Retina (tissue), 1 donor: ENCODE data around the gene KCNQ5.

Source experiments
- DNase-seq: peaks from one replicate; pipeline ENCODE4 v3.0.0-alpha.2; 2016

Gene KCNQ5

DNA sequence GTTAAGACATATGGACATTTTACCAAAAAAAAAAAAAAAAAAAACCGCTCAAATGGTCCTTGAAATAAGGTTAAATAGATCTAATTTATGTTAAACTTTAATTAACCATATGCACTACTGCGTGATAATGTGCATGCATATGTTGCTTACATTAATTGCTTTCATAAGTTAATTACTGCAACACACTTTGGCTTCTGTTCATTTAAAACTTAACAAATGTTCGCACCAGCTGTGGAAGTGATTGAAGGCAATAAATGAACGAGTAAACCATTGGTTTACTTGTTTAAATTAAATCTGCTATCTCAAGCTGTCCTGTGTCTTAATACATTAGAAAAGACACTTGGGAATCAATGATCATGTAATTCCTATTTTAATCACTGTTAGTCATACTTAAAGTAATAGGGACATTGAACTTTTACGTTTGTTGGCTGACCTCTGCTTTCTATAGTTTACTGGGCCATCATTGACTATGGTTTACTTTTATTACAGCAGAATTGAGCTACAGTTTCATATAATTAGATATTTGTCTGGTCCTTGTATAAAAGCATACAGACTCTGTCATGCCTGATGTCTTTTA lies 308.8 kb downstream of the KCNQ5 start:
- DNase-seq: no peak

DNA sequence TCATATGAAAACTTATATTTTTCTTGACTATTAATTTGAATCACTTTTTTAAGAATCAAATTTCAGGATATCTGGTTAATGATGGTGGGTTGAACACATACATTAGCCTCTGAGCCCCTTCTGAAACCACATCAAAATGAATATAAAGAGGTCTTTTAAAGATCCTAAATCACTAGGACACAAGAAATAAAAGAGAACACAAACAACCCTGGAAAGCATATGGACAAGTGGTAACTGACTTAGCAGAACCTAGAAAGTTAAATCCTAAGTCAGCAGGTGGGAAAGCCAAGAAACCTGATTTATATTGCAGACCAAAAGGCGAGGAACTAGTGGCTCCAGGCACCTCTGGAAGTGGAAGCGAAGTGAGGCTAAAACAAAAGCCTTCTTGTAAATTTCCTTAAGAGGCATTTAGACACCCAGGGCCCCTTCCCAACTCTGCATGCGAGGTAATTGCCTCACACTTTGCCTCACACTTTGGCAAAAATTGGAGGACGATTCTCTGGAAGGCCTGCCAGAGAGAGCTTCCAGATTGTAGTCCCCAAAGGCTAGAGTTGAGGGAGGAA lies 309.5 kb downstream of the KCNQ5 start:
- DNase-seq: no peak

DNA sequence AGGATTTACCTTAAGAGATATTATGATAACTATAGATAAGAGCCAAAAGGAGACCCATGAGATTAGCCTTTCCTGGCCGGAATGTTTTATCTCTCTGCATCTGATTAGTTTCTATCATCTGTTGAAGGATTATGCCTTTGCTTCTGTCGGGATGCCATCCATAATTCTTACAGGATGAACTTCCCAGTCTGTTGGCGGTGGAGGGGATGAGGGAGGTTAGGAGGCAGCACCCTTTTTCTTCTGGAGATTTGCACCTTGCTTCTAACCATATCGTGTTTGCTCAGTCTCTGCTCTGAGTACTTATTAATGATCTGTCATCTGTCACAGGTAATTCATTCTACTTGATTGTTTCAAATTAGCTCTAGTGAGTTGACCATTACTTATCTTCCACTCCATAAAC lies 311.4 kb downstream of the KCNQ5 start:
- DNase-seq: no peak

DNA sequence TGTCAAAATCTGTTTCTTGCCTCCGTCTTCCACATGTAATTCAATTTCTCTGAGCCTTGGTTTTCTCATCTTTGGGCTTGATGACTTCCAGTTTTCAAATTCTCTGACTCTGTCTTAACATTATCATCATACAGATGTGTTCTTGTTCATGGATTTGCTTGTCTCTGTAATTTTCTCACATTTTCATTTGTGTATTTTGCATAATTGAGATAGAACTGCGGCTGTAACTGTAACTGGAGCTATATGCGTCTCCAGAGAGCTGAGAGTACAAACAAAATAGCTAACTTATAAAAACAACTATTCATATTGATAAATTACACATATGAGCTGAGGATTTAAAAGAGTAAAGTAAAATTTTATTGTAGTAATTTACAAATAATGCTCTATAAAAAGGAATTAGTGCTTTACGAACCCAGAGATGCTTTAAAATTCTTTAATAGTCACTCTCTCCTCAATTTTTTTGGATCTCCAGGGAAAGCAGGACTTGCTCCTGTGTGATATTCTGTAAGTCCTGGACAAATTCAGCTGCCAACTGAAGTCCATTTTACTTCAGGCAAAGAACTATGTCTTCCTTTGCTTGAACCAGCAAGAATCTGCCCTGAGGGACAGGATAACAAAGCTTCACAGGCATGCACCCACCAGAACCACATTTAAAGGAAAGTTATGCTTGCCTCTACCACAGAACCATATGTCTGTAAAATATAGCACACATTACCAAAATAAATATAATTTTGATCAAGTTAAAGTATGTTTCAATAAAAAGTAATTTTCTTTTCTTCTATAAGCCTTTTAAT lies 315.1 kb downstream of the KCNQ5 start:
- no peak for DNase-seq

DNA sequence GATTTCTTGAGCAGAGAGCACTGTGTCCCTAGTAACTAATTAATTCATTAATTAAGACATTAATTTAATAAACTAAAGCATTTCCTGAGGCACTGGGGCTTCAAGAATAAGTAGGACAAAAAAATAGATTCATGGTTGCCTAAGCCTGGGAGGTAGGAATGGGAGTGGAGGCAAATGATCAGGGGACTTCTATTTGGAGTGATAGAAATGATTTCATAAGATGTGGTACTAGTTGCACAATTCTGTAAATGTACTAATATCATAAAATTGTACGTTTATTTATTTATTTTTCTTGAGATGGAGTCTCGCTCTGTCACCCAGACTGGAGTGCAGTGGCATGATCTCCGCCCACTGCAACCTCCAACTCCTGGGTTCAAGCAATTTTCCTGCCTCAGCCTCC lies 316.2 kb downstream of the KCNQ5 start:
- DNase-seq: no peak

DNA sequence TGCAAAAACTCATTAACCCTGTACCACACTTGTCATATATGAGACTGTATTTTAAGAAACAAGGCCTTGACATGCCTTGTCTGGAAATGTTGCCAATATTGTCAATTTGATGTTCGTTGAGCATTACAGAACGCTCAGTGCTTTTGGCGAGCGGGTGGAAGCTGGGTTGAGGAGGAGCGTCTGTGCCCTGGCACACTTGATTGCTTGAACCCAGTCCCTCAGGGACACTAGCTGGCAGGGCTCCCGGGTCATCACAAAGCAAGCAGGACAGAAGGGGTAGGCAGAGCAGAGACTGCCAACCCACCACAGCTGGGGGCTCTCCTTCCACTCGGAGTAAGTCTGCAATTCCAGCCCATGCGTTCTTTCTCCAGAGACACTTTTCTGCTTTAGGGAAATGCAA lies 317.1 kb downstream of the KCNQ5 start:
- peak; percentile 37 for DNase-seq

DNA sequence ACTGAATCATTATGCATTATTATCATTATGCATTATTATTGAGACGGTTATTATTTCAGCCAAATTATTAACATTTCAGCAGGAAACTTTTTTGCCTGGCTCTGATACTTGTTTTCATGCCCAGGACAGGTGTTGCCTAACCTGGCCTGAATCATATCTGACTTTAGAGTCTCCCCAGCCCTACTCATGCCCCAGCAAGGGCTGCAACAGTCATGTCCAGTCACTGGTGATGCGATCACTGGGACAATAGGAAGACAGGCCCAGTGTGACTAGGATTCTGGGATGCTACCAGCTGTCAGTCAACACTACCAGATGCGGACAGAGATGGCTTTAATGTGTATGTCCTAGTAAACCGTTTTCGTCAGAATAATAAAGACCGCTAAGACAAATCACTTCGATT lies 318.4 kb downstream of the KCNQ5 start:
- no peak for DNase-seq

DNA sequence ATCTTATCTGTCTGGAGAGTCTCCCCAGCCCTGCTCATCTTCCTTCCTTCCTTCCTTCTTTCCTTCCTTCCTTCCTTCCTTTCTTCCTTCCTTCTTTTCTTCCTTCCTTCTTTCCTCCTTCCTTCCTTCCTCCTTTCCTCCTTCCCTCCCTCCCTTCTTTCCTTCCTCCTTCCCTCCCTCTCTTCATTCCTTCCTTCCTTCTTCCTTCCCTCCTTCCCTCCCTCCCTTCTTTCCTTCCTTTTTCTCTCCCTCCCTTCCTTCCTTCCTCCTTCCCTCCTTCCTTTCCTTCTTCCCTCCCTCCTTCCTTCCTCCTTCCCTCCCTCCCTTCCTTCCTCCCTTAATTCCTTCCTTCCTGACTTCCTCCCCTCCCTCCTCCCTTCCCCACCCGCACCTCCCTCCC lies 319.4 kb downstream of the KCNQ5 start:
- DNase-seq: no peak

DNA sequence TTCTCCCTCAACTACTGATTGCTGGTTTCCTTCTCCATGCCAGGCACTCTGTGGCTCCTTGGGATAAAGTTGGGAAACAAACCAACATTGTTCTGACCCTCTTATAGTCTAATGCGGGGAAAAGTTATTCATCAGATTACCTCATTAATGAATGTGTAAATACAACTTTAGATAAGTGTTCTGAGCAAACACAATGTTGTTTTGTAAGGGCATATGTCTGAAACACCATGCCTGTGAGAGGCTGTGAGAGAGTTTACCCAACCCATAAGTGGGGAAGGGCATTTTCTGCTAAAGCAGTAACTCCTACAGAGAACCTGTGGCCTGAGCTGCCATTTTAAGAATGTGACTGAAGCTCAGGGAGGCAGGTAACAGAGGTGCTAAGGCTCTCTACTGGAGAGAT lies 319.9 kb downstream of the KCNQ5 start:
- DNase-seq: no peak

DNA sequence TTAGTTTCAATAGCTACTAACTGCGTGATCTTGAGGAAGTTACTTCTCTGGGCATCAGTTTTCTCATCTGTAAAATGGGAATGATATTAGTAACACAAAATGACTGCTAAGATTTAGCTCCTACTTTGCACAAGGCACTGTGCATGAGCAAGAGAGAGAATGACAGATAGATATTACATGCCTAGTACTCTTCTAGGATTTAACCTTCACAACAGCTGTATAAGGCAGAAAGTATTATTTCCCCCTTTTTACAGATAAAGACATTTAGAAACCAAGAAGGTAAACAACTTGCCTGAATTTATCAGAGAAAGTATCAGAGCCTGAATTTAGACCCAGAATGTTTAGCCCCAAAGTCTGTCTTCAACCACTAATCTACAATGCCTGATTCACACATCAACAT lies 321.8 kb downstream of the KCNQ5 start:
- DNase-seq: no peak

DNA sequence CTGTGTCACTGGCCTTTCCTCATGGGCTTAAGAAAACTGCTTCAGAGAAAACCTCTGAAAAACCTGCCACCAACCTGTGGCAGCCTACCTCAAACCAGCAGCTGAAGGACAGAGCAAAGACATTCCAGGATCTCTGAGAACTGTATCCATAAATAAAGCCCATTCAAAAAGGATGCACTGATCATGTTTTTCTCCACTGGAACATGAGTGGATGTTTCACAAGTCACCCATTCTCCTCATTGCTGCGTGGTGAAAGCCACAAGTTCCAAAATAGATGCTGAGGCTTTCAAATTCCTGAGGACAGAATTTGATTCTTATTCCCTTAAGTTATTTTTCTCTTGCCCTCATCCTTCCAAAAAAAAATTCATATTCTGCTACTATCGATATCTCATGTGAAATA lies 322.8 kb downstream of the KCNQ5 start:
- no peak for DNase-seq

DNA sequence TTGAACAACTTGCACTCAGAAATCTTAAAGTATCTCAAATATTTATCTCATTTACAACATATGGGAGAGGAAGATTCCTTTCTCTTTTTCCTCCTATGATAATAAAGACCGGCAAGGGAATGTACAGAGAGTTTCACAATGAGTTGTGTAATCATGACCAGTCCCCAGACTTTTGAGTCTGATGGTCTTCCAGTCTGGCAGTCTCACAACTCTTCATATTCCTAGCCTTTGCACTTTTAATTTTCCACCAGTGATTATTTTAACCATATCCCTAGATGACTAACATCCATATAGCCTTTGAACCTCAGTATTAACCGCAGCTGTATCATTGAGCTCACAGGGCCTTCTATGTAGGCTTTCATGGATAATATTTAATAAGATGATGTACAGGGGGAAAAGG lies 324.9 kb downstream of the KCNQ5 start:
- no peak for DNase-seq

DNA sequence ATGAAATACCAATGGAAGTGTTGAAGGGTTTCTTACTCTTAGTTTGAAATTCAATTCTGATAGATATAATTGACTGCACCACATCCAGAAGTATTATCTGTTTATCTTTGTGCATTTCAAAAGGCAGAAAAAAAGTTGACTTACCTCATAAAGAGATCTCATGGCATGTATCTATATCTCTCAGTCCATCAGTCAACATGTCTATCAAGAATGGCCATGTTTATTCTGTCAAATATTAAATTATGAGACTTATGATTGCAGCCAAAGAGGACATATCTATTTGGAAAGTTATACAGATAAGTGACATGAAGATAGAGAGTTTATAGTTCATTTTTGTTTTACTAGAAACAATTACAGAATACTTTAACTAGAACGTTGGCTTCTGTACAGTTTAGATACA lies 325.7 kb downstream of the KCNQ5 start:
- no peak for DNase-seq

DNA sequence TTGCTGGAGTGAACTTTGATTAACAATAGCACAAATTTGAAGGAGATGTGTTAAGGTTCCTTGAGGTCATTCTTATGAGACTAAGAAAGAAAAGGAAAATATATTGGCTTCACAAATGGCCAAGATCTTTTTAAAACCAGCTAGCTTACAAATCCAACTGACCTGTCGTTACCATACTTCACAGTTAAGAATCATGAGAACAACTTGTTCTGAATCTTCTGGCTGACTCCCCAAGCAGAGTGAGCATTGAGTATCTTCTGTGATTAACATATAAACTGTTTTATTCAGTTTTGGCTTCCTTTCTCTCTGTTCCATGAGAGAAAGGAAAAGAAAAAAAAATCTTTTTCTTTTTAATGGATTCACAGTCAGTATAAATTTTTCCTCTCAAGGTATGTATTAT lies 326.3 kb downstream of the KCNQ5 start:
- no peak for DNase-seq

DNA sequence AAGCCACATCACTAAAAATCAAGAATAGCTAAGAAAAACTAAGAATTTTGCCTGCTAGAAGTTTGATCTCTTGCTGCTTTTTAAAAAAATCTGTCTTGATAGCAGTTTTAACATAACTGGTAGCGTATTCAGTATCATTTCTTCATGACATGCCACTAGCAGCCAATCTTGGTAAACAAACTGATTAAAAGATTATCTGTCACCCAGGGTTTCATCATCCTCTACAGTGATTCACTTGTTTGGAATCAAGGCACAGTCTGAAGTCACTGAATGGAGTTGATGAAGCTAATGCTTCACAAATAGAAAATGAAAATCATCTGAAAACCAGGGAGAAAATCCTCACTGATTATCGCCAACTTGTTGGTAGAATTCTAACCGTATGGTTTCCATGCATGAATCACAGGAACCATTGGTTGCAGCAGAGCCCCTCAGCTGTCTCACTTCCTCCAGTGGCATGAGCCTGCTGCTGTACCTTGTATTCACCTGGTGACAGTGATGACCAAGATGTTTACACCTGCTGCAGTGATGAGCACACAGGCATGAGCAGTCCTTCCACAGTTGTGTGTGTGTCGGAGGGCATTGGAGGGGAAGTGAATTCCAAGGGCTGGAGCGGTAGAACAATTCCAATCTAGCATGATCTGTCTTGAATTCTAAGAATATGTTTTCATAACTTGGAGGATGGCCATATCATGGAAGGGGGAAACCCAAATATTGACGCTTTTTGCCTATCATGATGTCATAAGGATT lies 328.4 kb downstream of the KCNQ5 start:
- DNase-seq: no peak

DNA sequence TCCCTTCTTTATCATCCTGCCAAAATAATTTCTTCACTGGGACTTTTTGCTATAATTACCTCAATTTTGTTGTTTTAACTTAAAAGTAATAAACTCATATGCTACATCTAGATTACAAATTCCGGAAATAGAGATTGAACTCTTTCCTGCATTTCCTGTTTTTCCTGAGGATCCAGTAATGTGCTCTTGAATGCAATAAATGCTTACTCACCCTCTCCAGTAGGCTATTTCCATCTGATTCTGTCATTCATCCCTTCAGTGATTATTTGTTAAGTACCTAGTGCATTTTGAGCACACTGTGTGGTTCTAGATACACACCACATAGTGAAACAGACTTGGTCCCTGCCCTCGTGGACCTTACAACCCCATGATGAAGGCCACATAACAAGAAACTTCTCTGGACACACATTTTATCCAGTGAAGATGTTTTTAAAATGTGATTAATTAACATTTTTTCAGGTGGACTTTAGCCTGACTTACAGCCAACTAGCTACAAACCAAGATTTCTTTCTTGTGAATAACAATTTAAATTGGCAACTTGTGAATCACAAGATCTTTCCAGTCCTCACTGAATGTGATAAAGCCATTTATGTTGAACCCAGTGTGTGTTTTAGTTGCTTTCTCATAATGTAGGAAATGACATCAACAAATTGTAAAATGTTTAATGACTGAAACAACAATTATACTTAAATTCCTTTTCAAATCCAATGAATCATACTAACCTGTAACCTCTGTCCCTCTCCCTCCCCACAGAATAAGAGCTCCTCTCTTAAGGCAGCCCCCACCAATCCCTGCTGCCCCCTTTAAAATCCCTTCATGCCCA lies 331.2 kb downstream of the KCNQ5 start:
- DNase-seq: no peak

DNA sequence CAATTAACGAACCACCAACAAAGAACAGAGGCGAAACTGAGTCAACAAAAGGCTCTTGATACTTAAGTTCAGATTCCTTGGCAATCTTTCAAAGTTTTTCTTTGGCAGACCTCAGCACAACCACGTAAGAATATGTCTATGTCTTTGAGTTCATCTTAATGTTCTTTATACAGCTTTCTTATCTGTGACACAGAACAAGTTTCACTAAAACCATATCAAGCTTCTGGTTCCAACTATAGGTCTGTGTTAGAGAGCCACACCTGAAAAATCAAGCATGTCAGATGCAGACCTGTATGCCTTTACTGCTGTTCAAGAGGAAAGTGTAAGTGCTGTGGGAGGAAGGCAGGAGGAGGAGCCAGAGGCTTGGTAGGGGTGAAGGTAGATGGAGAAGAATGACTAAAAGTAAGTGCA lies 332.1 kb downstream of the KCNQ5 start:
- DNase-seq: no peak

DNA sequence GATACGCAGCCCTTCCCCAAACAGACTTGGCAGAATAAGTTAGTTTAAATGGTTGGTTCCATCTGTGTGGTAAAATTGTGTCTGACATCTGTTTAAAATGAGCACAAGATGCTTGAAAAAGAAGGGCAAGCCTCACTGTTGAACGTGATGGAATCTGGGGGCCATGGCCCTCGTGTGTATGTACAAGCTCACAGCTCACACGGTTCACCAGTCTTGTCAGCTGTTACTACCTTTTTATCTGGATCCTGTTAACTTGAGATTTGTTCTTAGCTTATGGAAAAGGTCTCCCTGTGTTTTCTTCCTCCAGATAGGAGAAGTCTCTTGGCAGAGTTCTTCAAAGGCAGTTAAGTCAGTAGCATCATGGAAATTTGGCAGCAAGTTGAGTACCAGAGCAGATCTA lies 332.9 kb downstream of the KCNQ5 start:
- DNase-seq: no peak

DNA sequence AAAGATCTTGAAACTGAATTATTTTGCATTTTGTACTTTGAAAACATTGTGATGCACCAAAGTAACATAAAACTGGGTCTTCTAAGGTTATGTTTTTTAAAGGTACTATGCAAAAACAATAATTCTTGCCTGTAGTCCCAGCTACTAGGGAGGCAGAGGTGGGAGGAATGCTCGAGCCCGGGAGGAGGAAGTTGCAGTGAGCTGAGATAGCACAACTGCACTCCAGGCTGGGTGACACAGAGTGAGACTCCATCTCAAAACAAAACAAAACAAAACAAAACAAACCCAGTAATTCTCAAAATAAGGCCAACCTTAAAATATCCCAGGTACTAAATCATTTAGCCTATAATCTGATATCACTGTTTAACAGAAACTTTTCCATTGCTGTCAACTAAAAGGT lies 333.8 kb downstream of the KCNQ5 start:
- DNase-seq: no peak

DNA sequence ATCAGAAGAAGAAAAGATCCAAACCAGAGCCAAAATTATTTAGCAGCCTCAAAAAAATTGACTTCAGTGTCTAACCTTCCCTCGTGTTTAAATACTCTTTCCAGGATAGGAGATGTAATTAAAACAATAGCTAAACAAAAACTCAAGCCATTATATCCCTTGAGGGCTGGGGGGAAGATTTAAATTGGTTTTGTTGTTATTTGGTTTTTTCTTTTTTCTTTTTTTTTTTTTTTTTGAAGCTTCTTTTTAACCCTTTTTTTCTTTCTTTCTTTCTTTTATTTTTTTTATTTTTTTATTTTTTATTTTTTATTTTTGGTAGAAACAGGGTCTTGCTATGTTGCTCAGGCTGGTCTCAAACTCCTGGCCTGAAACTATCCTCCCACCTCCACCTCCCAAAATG lies 334.4 kb downstream of the KCNQ5 start:
- DNase-seq: no peak

DNA sequence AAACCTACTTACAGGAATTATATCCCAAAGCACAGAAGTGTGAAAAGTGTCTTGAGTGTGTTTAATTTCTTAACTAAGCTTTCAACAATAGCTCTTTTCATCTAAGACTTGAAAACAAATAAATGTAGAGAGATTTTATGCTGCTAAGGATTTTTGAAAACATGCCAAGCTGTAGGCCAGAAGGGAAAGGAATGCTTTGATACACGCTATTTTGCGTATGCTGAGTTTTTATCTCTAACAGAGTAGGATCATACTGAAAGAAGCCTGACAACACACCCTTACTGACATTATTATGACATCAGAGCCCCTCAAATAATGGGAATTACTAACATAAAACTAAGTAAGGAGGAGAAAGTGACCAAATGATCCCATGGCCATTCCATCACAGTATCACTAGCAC lies 338.0 kb downstream of the KCNQ5 start:
- no peak for DNase-seq

DNA sequence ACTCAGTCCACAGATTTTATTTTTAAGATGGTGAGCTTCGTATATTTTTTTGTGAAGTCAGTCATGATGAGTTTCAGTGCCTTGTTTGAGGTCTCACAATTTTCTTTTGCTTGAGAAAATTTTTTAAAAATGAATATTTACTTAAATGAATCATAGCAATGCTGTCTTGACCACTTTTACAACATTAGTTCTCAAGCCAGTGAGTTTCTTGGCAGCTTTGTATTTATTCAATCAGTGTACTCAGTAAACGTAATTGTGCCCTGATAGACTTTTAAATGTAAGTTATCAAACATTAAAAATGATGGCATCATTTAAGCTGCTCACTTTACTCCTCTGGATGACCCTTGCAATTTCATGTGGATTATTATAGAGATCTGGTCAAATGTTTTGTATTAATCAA lies 342.1 kb downstream of the KCNQ5 start:
- DNase-seq: no peak
